Natural killer cell (primary cell): ENCODE measurements around the gene HORMAD2. TPM values are rescaled to one million over a fixed set of nuclear protein-coding genes. Genes with fewer than 3 reads are reported as not detected.

Experiments
- ATAC-seq, 3 donors: fragments of 150-1000 bp in 2 of 3; fragments of 200-7000 bp in 1 of 3; cut with Tn5 transposase; 1 replicate in 1 of 3; 2 replicates in 2 of 3; pipeline ENCODE4 v1.10.0; 2021; ENCODE audit warnings: mild to moderate bottlenecking in 2 of 3, moderate library complexity in 2 of 3
- DNase-seq, 2 donors: peaks; one replicate each; pipeline versions ENCODE4 v3.0.0 to v3.0.0-alpha.2; 2013 to 2021; ENCODE audit warnings: mixed read lengths in 1 of 2
- H3K27ac ChIP-seq: one replicate; pipeline ENCODE4 v1.5.1; 2013; ENCODE audit warnings: mild to moderate bottlenecking, low read length
- H3K27me3 ChIP-seq: one replicate; pipeline ENCODE4 v1.6.1; 2013; ENCODE audit warnings: low read length; ENCODE audit not compliant: control insufficient read depth, insufficient read depth
- H3K36me3 ChIP-seq: one replicate; pipeline ENCODE4 v1.6.1; 2013; ENCODE audit warnings: low read length; ENCODE audit not compliant: control insufficient read depth, insufficient read depth
- H3K4me1 ChIP-seq: one replicate; pipeline ENCODE4 v1.6.1; 2013; ENCODE audit warnings: low read length; ENCODE audit not compliant: control insufficient read depth, insufficient read depth
- H3K4me3 ChIP-seq: one replicate; pipeline ENCODE4 v1.5.1; 2013; ENCODE audit warnings: low read length
- H3K9me3 ChIP-seq: one replicate; pipeline ENCODE4 v1.6.1; 2013; ENCODE audit warnings: low read length; ENCODE audit not compliant: control insufficient read depth, insufficient read depth
- H3K27ac Mint-ChIP-seq, 2 donors: one replicate each; pipeline ENCODE4 v1.8.0; 2022; ENCODE audit warnings: mild to moderate bottlenecking in 2 of 2, mixed read lengths in 2 of 2, moderate library complexity in 1 of 2
- H3K27me3 Mint-ChIP-seq, 2 donors: one replicate each; pipeline ENCODE4 v1.8.0; 2022; ENCODE audit warnings: low read depth in 2 of 2, mixed read lengths in 2 of 2
- H3K36me3 Mint-ChIP-seq: one replicate; pipeline ENCODE4 v1.8.0; 2022; ENCODE audit warnings: mixed read lengths
- H3K4me1 Mint-ChIP-seq, 2 donors: one replicate each; pipeline ENCODE4 v1.8.0; 2022; ENCODE audit warnings: mixed read lengths in 2 of 2
- H3K4me3 Mint-ChIP-seq: one replicate; pipeline ENCODE4 v1.8.0; 2022; ENCODE audit warnings: mild to moderate bottlenecking, moderate library complexity, mixed read lengths
- H3K9me3 Mint-ChIP-seq, 2 donors: one replicate each; pipeline ENCODE4 v1.8.0; 2022; ENCODE audit warnings: mixed read lengths in 2 of 2
- CTCF ChIP-seq: fragments of 200-600 bp; IDR thresholded peaks from one replicate; pipeline ENCODE4 v1.8.0; 2022; ENCODE audit warnings: antibody characterized with exemption
- WGBS: methylation state at CpG from one replicate; pipeline ENCODE4 v1.1.7; 2013; ENCODE audit warnings: missing lambda C conversion rate; ENCODE audit not compliant: insufficient coverage; 5-methylcytosine and 5-hydroxymethylcytosine counted together
- intact Hi-C: fragments of 100-400 bp; cut with micrococcal nuclease; formaldehyde crosslinking; loops from one replicate; pipeline ENCODE4 v1.14.2; 2022
- total RNA-seq, 4 donors: library from RNA; stranded (reverse); fragments of 120-200 nt in 1 of 4; gene quantifications; one replicate each; pipeline versions ENCODE4 v1.2.3 to v1.2.4, GENCODE V29; 2013 to 2022

The HORMAD2 gene
- total RNA-seq, 3 donors from 2014 or later (not counting 1 experiment from before 2014, with no cell fraction given) = not detected

- no peaks in the 10 kb centered on the region for H3K36me3 ChIP-seq
- TF ChIP-seq CTCF = no peak
- H3K27ac Mint-ChIP-seq = peak overlapping the region in 1 of 2 donors; percentile 35
- no peaks in the 10 kb centered on the region for H3K9me3 Mint-ChIP-seq
- no peak overlapping the region for H3K4me3 ChIP-seq
- H3K27me3 ChIP-seq = no peaks in the 10 kb centered on the region
- H3K4me1 ChIP-seq = peaks cover 89% of the 10 kb centered on the region
- intact Hi-C loops = no loop called here
- peaks cover 67 to 77% of the 10 kb centered on the region in 2 donors for H3K4me1 Mint-ChIP-seq
- H3K9me3 ChIP-seq = no peaks in the 10 kb centered on the region
- H3K36me3 Mint-ChIP-seq = no peaks in the 10 kb centered on the region
- ATAC-seq (no peak), DNase-seq (no peak)
- H3K27me3 Mint-ChIP-seq = no peaks in the 10 kb centered on the region
- 82% methylated on average over 6 of the region's 7 CpGs for WGBS
- peak overlapping the region; percentile 63 for H3K4me3 Mint-ChIP-seq
- no peak overlapping the region for H3K27ac ChIP-seq
Observed at GRCh38 chr22:30225220-30225927, 145.1 kb downstream of the HORMAD2 start.

GRCh38 chr22:30226192-30226832 is 146.0 kb downstream of the HORMAD2 start:
- peaks cover 80% of the 10 kb centered on the region for H3K4me1 ChIP-seq
- no peak overlapping the region for H3K4me3 Mint-ChIP-seq

More at GRCh38 chr22:30226192-30226832, 146.0 kb downstream of the HORMAD2 start:
- Histone ChIP-seq H3K4me3 (no peak overlapping the region), H3K36me3 (no peaks in the 10 kb centered on the region), H3K27me3 (no peaks in the 10 kb centered on the region), H3K27ac (no peak overlapping the region), H3K9me3 (no peaks in the 10 kb centered on the region)
- no peak for TF ChIP-seq CTCF
- H3K36me3 Mint-ChIP-seq = no peaks in the 10 kb centered on the region
- H3K9me3 Mint-ChIP-seq = no peaks in the 10 kb centered on the region
- WGBS = 94% methylated on average over 11 of the region's 11 CpGs
- H3K27ac Mint-ChIP-seq = peak overlapping the region in 1 of 2 donors; percentile 35
- no peak for DNase-seq
- no peaks in the 10 kb centered on the region for H3K27me3 Mint-ChIP-seq
- peaks cover 62 to 72% of the 10 kb centered on the region in 2 donors for H3K4me1 Mint-ChIP-seq
- intact Hi-C loops = no loop called here
- ATAC-seq = no peak

Other genes with a start within 250 kb of the HORMAD2 start
- 100 to 1,000 TPM; 102 to 130 (median 128) TPM for gene ASCC2, start 242.2 kb upstream of the HORMAD2 start, total RNA-seq
- gene MTMR3, start 197.3 kb upstream of the HORMAD2 start, total RNA-seq = 10 to 100 TPM; 62.1 to 83.4 (median 75.6) TPM
- 1 to 10 TPM; 2.0 to 2.7 (median 2.6) TPM for gene LIF, start 166.3 kb downstream of the HORMAD2 start, total RNA-seq
- 100 to 1,000 TPM in 1 of 3 donors, 10 to 100 TPM in 2; 17.4 to 142 (median 18.1) TPM for gene OSM, start 186.4 kb downstream of the HORMAD2 start, total RNA-seq
- 10 to 100 TPM in 1 of 3 donors, 1 to 10 TPM in 2; 7.0 to 11.9 (median 8.8) TPM for gene CASTOR1, start 209.0 kb downstream of the HORMAD2 start, total RNA-seq
- 10 to 100 TPM; 38.9 to 48.0 (median 47.9) TPM for gene TBC1D10A, start 246.5 kb downstream of the HORMAD2 start, total RNA-seq